MM.1S (cell line): ENCODE results near the gene ATG14.

Source experiments
- CTCF ChIP-seq: fragments of 300-600 bp; sonication (generic); IDR thresholded peaks from 2 replicates; pipeline ENCODE4 v1.5.1; 2016; ENCODE audit warnings: antibody characterized with exemption, low read length, mixed read lengths
- EZH2 ChIP-seq: fragments of 300-600 bp; sonication (generic); optimal IDR thresholded peaks from 2 replicates; pipeline ENCODE3; 2017; ENCODE audit warnings: low read depth, mild to moderate bottlenecking, antibody characterized with exemption, low read length, mixed read lengths
- EZH2phosphoT487 ChIP-seq: fragments of 300-600 bp; sonication (generic); IDR thresholded peaks from 2 replicates; pipeline ENCODE4 v1.6.1; 2018; ENCODE audit warnings: antibody characterized with exemption, low read length

DNA sequence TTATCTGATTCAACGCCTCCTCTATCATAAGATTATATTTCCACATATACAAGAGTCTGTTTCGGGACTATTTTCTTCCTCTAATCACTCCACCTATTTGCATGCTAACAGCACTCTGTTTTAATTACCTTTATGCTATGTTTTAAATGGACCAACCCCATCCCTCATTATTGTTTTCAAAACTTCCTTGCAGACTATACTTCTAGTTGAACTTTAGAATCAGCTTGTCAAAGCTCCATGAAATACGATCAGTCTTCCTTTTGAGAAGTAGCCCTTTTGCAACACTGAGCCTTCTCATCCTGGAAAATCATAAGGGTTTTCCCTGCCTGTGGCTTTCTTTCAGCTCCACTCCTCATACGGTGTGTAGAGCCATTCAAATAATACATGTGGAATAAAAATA, 36.9 kb downstream of the ATG14 start:
- no peak for TF ChIP-seq CTCF
- no peak for TF ChIP-seq EZH2
- TF ChIP-seq EZH2phosphoT487: no peak
